NB4 (cell line): ENCODE data around the gene CLTA.

ENCODE experiments used
- DNase-seq: peaks from one replicate; pipeline ENCODE4 v3.0.0; 2010; ENCODE audit warnings: low read depth
- H3K4me3 ChIP-seq: one replicate; pipeline ENCODE4 v1.5.1; 2011; ENCODE audit warnings: mild to moderate bottlenecking, low read depth, low read length, moderate library complexity
- MAX ChIP-seq: IDR thresholded peaks from 2 replicates; pipeline ENCODE4 v1.6.1; 2011; ENCODE audit warnings: low read depth, low read length
- MYC ChIP-seq: IDR thresholded peaks from 2 replicates; pipeline ENCODE4 v1.6.1; 2011; ENCODE audit warnings: low read depth, low read length
- POLR2A ChIP-seq: IDR thresholded peaks from 2 replicates; pipeline ENCODE4 v1.6.1; 2011; ENCODE audit warnings: mild to moderate bottlenecking; ENCODE audit not compliant: insufficient read length; ENCODE audit errors: extremely low read depth
- TF ChIP-seq, protein P1 (sequence below): IDR thresholded peaks from one replicate; pipeline ENCODE4 v1.5.1; 2012; ENCODE audit warnings: low read depth, low read length

CLTA gene

DNA sequence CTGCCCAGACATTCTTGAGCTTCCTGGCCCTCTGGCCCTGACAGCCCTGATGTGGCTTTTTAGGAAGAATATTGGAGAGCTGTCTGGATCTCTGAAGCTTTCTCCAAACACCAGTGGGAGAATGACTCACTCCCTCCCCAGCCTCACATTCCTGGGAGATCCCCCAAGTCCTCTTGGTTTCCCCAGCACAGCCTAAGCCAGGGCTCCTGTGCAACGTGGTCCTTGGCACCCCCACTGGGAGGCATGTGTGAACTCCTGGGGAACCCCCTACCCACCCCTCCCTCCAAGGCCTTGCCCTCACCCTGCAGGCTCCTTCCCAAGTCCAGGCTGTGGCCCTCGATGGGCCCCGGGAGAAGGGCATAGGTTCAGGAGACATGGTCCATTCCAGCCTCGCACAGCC is 41.5 kb upstream of the CLTA start:
- no peak overlapping the region for H3K4me3 ChIP-seq
- no peak for DNase-seq
- TF ChIP-seq MYC (no peak), POLR2A (no peak), MAX (no peak)
- TF ChIP-seq, protein P1, sequence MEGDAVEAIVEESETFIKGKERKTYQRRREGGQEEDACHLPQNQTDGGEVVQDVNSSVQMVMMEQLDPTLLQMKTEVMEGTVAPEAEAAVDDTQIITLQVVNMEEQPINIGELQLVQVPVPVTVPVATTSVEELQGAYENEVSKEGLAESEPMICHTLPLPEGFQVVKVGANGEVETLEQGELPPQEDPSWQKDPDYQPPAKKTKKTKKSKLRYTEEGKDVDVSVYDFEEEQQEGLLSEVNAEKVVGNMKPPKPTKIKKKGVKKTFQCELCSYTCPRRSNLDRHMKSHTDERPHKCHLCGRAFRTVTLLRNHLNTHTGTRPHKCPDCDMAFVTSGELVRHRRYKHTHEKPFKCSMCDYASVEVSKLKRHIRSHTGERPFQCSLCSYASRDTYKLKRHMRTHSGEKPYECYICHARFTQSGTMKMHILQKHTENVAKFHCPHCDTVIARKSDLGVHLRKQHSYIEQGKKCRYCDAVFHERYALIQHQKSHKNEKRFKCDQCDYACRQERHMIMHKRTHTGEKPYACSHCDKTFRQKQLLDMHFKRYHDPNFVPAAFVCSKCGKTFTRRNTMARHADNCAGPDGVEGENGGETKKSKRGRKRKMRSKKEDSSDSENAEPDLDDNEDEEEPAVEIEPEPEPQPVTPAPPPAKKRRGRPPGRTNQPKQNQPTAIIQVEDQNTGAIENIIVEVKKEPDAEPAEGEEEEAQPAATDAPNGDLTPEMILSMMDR: no peak

DNA sequence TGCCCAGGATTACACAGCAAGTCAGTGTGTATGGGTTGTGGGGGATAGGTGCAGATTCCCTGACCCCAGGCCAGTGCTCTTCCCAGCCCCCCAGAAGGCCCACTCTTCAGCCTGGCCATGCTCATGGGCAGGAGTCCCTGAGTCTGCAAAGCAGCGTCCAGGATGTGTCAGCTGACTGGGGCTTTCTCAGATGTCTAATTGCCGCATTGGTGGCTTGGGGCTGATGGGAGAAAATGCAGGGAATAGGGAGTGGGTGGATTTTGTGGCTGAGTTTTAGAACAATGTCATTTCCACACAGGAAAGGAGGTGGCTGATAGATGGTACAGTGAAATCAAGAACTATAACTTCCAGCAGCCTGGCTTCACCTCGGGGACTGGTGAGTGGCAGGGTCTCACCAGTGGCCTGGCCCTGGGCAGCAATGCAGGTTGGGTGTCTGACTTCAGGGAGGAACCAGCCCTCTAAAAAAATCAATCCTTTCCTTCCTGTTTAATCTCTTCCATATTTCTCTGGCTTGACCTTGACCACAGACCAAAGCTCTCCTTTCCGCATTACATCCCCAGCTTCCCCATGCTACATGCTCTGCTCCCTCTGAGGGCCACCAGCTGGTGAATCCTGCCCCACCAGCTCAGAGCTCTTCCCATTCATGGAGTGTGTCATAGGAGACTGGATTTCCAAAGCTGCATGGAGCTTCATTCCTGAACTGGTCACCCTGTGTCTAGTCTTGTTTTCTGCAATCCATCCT is 40.0 kb upstream of the CLTA start:
- DNase-seq: peak; percentile 32
- TF ChIP-seq MYC (no peak), POLR2A (no peak), MAX (no peak)
- TF ChIP-seq, protein P1: no peak
- peak overlapping the region; percentile 48 for H3K4me3 ChIP-seq

GRCh38 chr9:36151316-36152210 is 39.2 kb upstream of the CLTA start:
- TF ChIP-seq MAX (peak; percentile 68), POLR2A (peak; percentile 66), MYC (peak; percentile 79)
- TF ChIP-seq, protein P1: no peak
- peak; percentile 93 for DNase-seq
- peak overlapping the region; percentile 48 for H3K4me3 ChIP-seq

- TF ChIP-seq, protein P1: no peak
- TF ChIP-seq MAX (no peak), MYC (no peak)
- no peak for DNase-seq
- no peak overlapping the region for H3K4me3 ChIP-seq
These were observed 37.8 kb upstream of the CLTA start for GRCh38 chr9:36152741-36153438.

- TF ChIP-seq MYC (no peak), POLR2A (no peak), MAX (no peak)
- TF ChIP-seq, protein P1: no peak
- no peak for DNase-seq
- no peak overlapping the region for H3K4me3 ChIP-seq
These were observed 37.0 kb upstream of the CLTA start for GRCh38 chr9:36153746-36154145.
